GM19468 (cell line): Measurements from ENCODE around the gene DMC1.
A peak's percentile ranks its signal among the peaks of the same experiment; 100 is the strongest.

Experiments
- ATAC-seq: cut with Tn5 transposase; IDR thresholded peaks from one replicate; pipeline ENCODE4 v1.9.1; 2021; ENCODE audit warnings: mild to moderate bottlenecking, moderate library complexity, moderate number of reproducible peaks; ENCODE audit not compliant: unreplicated experiment; ENCODE audit errors: extremely low read depth

DMC1 gene

DNA sequence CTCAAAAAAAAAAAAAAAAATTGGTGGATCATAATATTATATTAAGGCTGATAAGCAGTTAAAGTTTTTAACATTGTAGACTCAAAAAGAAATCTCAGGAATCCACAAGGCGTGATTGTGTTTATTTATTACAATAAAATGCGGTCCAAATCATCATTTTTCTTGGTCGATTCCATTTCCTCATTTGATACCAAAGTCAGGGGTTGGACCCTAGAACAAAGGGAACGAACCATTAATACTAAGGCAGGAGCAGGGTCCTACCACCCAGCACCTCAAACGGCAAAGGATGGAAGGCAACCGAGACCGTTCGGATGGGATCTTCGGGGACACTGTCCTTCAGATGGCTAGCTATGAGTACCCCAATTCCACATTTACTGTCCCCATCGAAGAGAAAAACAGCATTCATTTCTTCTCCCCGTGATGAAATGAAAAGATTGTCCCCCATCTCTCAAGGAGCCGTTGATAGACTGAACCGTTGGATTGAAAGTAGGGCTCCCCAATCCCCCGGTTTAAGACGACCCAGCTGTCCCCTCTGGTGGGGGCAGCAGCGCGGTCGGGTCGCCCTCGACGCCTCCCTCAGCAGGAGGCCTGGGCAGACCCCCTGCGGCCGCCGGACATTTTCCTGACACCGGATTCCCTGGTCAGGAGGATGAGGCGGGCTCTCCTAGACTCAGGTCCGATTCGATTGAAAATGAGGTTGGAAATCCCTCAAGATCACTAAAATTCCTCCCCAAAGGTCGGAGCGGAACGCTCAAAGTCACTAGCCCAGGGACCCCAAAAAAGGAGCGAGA lies 607 bp downstream of the DMC1 start:
- no peak for ATAC-seq

DNA sequence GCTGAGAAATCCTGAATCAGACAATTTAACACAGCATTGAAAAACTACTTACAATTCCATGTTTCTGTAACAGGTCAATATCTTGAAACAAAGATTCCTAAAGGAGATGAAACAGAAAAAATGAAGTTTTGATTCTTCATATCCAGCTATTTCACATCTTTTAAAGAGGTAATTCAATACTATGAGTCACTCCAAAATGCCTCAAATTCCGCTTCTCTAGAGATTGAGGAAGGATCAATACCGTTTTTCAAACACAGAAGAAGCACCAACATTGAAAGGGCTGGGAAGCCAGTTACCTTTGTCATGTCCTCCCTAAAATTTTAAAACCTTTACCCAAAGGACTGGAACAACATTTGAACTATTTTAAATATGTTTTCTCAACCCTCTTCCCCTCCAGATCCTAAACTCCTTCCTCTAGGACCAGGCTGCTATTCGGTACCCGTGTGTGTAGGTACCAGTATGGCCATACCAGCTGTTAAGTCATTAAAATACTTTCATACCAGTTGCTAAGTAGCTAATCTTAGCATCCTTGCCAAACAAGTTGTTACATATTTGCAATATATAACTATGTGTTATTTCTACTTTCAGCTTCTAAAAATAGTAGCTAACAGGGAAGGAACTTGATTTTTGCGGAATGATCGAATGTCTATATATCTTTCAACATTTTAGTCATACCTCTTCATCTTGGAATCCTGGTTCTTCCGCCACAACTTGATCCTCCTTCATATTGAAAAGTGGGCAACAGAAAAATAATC lies 2.3 kb downstream of the DMC1 start:
- no peak for ATAC-seq

DNA sequence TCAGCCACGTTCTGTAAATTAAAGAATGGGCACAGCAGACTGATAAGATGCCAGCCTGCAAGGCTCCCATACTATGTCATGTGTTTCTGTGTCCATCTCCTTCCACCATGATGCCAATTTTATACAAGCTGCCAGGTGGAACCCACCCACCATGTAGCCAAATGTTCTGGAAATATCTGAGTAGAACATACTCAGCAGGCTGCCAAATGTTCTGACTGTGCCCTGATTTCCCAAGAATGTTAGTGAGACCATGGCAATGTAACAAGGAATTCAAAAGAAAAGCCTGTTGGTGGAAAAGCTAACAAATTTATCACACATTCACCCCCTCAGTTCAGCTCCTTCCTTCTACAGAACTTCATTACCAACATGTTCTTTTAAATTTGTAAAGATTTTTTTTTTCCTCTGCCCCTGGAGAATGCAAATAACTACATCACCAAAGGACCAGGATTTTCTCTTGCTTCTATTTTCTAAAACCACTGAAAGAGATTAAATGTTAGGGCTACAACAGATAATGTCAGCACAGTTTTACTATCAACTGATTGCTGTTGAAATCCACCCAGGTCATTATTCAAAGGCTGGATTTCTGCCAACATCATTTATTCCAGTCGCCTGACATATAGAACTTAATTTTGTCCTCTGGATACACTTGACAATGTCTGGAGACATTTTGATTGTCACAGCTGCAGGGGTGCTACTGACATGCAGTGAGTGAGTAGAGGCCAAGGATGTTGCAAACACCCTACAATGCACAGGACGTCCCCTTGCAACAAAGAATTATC lies 3.1 kb downstream of the DMC1 start:
- ATAC-seq = no peak

DNA sequence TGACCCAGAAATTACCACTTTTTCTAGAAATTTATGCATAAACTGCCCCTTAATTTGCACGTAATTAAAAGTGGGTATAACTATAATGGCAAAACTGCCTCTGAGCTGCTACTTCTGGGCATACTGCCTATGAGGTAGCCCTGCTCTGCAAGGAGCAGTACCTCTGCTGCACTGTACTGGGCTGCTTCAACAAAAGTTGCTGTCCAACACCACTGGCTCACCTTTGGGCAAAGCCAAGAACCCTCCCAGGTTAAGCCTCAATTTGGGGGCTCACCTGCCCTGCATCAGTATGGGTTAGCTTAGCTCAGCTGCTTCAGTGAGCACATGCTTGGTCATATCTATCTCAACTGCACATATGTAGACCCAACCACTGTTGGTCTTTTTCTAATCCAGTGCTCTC lies 4.5 kb downstream of the DMC1 start:
- ATAC-seq = no peak

DNA sequence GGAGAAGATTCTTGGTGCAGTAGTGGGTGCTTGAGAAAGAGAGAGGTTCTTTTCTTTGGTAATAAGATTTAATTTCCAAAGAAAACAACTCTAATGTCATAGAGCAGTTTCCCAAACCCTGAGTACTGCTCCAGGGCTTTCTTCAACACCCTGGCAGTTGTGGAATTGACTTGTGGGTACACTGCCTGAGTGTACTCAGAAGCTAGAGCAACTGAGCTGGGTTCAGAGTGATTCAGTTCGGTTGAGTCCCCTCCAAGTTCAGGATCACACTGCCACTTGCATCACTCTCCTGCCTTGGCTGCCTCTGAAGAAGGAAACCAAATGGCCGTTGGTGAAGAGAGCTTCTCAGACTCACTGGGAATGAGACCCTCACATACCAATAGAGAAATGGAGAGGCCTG lies 5.3 kb downstream of the DMC1 start:
- ATAC-seq = no peak

DNA sequence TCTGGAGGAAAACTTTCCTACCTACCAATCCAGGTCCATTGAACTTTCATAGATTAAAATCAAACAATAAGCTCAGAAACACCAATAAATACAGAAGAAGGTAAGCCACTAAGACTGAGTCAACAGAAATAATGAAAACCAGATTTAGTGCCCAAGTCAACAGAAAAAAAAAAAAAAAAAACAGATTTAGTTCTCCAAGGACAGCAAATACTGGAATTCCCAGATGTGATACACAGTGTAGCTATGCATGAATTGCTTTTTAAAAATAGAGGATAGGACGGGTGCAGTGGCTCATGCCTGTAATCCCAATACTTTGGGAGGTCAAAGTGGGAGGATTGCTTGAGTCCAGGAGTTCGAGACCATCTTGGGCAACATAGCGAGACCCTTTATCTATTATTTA lies 15.7 kb downstream of the DMC1 start:
- ATAC-seq = no peak

DNA sequence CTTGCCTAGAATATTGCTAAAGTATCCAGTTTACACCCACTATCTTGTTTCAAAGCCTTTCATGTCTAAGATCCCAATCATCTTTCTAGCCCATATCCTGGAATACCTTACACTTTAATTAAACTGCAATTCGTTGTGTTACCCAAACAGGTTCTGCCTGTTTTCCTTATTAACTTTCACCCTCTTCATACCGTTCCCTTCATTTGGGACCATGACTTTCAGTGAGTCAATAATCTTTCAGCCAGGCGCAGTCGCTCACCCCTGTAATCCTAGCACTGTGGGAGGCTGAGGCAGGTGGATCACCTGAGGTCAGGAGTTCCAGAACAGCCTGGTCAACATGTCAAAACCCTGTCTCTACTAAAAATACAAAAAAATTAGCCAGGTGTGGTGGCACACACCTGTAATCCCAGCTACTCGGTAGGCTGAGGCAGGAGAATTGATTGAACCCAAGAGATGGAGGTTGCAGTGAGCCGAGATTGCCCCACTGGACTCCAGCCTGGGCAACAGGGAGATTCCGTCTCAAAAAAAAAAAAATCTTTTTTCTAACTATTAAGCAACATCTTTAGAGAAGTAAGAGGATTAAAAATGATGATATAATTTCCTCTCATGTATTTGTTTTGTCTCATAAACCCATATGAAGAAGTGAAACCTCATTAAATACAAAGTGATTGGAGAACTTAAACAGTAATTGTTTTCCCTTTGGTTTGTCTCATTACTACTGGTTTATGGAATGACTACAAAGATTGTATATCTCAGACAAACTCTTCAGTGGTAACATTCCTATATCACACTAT lies 20.7 kb downstream of the DMC1 start:
- no peak for ATAC-seq

DNA sequence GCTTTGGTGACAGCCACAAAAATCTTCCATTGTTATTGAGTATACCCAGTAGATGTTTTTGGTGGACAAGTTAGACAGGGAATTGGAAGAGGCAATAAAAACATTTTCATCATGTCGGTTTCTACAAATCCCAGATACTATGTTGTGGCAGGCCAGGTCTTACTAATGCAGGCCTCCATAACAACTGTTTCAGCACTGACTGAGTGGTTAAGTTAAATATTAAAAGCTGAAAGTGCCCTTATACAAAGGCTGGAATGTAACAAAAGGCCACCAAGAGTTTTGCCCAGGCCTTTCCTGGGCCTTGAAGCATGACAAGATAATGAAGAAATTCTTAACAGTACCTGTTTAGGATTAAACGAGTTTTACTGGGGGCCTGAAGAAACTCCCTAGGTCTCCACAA lies 29.3 kb downstream of the DMC1 start:
- no peak for ATAC-seq

DNA sequence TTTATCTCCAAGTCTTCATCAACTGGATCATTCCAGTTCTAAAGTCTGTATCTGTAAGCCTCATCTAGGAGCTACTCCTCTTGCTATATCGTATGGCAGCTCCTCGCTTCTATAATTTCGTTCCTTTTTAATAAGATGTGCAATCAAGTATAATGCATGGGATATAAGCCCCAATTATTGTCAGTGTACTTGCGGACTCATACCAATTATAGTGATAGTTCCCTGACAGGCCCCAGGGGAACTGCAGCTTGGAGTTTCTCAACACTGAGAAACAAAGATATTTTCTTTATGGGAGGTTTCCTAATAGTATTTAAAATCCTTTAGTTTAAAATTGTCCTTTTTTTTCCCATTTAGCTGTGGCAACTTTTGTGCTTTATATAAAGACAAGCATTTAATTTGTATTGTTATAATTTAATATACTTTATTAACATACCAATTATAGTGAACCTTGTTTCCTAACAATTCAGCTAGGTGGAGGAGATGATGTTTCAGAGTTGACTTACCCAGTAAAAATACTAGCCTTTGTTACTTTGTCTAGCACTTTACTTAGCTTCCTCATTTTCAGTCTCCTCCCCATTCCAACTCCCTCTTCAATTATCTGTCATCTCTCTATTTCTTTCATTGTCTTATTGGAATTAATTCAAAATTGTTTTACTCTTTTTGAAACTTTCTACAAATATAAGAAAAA lies 38.6 kb downstream of the DMC1 start:
- ATAC-seq = no peak

DNA sequence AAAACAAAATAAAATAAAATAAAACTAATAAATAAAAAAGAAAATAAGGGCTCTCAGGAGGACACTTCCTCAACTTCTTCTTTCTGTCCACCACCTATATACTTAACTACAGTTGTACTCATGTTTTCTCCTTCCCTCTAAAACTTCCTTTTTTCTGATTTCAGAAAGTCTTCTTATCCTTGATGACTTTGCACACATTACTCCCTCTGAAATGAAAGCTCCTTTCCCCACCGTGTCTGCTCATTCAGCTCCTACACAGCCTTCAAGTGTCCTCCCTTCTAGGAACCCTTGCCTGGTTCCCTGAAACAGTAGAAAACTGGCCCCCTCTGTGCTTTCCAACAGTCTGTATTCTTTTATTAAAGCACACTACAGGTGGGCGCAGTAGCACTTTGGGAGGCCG lies 45.6 kb downstream of the DMC1 start:
- ATAC-seq = no peak

DNA sequence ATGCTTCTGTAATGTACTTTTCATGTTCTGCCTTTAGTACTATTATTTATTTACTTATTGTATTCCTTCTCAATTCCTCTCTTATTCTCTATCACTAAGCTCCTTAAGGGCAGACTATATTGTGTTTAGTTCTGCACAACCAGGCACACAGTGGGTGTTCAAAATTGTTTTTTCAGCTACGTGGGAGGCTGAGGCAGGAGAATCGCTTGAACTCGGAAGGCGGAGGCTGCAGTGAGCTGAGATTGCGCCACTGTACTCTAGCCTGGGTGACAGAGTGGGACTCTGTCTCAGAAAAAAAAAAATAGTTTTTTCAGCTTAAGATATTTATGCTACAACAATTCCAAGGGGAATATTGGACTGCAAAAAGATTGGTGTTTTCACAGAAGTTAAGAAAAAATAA lies 46.5 kb downstream of the DMC1 start:
- no peak for ATAC-seq

DNA sequence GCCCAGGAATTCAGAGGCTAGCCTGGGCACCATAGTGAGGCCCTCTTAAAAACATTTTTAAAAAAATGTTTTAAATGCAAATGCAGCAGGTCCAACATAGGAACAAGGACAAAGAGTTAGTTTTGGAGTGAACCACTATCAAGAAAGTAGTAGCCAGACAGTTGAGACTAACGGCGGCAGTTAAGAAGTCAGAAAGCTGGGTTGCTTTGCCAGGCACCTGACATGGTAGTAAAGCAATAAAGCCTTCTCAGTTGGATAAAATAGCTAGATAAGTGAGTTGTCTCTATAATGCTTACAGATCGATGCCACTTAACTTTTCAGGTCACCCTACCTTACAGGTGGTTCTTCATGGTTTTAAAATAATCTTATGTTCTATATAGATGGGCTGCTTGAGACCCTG lies 47.0 kb downstream of the DMC1 start:
- no peak for ATAC-seq

DNA sequence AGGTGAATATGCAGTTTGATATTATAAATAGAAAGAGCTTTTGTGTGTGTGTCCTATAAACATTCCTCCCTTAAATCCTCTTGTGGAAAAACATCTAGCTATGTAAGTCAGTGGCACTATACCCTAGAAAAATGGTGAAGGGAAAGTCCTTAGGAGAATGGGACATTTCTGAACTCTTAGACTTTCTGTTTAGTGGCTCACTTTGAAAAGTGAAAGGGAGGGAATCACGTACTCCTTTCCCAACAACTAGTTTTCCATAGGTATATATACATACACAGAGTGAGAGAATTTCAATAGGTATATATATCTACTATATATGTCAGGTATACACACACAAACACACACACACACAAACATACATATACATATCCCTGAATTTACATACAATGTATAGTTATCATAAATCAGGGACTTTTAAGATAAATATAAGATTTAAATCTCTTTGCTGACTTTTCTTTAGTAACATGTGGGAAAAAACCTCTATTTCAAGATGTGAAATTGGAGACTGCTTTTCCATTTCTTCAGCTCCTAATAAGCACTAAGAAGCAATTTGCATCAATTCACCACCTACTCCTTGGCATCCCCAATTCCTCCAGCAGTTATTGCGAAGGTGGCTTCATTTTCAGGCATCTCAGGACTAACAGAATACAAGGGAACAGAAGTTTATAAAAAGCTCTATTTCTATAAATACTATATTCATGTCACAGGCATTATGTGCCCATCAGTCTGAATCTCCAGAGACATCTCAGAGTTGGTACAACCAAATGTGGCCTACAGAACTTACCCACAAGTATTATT lies 50.3 kb downstream of the DMC1 start:
- ATAC-seq = no peak

DNA sequence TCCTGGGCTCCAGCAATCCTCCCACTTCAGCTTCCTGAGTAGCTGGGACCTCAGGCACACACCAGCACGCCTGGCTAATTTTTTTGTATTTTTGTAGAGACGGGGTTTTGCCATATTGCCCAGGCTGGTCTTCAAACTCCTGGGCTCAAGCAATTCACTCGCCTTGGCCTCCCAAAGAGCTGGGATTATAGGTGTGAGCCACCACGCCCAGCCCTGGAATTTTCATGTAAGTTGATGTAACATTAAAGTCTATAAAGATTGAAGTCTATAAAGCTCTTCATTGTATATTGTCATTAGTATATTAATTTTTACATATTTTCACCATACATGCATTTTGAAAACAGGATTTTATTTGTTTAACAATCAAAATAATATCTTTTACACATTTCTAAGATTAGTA lies 51.4 kb downstream of the DMC1 start:
- no peak for ATAC-seq

DNA sequence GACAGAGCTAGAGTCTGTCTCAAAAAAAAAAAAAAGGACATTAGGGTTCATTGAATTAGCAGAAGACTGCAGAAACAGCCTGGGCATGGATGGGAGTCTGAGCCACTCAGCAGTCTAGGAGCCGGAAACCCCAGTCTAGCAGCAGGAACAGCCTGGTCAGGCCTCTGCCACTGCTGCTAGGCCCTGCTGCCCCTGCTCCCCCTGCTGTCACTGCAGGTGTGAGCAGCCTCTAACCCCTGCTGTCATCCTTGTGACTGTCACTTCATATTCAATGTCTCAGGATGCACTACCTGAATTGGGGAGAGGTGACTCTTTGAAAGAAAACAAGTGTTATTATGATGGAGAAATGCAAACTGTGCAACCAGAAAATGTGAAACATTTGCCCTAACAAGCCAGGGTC lies 56.9 kb downstream of the DMC1 start:
- ATAC-seq = no peak

DNA sequence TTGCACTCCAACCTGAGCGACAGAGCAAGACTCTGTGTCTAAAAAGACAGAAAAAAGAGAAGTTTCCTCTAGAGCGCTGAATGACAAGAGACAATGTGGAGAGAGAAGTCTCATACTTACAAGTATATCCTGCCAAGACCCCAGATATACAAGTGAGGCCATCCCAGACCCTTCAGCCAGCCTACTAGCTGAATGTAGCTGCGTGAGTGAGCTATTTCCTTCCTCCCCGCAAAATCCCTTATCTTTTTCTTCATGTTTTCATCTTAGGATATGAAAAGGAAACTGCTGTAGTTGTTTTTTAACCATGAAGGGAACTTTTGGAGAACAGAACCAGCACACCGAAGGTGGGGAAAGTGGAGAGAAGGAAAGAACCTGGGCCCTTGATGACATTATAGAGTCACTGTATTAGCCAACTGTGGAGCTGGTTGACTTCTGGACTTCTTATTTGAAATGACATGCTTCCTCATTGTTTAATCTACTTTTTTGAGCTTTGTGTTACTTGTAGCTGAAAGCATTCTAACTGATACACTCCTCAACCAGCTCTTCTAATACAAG lies 59.5 kb downstream of the DMC1 start:
- no peak for ATAC-seq

DNA sequence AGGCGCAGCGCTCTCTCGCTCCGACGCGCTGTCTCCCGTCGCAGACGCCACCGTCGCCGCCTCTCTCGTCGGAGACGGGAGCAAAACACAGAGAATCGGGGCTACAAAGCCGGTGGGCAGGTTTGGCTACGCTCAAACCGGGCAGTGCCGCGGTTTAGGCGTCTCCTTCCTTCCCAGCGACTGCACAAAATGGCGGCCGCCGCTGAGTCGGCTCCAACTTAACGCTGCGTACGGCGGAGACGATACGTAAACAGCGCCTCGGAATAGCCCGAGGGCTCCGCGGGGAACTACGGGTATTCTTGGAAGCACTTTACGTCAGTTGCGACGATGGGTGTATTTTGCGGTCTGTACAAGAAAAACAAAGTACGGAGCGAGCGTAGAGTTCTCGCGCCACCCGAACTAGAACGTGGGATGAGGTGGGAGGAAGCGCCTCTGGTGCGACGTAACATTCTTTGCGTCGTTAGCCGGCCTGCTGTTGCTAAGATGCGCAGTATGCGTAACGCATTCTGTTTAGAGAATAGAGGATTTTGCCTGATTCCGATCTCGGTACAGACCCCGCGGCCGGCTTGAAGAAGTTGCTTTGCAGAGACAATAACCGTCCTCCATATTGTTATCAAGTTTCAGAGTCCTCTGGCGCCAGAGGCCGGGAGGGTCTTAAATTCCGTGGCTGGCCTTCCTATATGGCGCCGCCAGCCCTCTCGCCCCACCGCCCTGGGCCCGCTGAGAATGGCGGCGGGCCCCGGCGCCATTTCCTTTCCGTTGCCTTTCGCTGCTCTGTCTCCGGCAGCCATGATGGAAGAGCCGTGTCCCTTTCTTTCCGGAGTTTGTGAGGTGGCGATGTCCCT lies 63.6 kb downstream of the DMC1 start, which contains the start of gene DDX17:
Gene DDX17 (minus strand): TSS at position 194 of the 845 bp plus-strand sequence.
- peak; percentile 67 for ATAC-seq
